Ovary (tissue), 3 donors: Measurements from ENCODE around the gene LIFR.

ENCODE experiments used
- CTCF ChIP-seq, 3 donors: fragments of 450-650 bp in 2 of 3; fragments of 200-600 bp in 1 of 3; IDR thresholded peaks; one replicate each; pipeline versions ENCODE4 v1.5.1 to v1.8.0; 2016 to 2022; ENCODE audit warnings: antibody characterized with exemption in 3 of 3, mild to moderate bottlenecking in 1 of 3
- EP300 ChIP-seq: sonication (generic); formaldehyde crosslinking; IDR thresholded peaks from one replicate; pipeline ENCODE4 v1.6.1; 2017; ENCODE audit warnings: antibody characterized with exemption
- POLR2A ChIP-seq: fragments of 450-650 bp; IDR thresholded peaks from one replicate; pipeline ENCODE4 v1.6.1; 2017; ENCODE audit warnings: antibody characterized with exemption, mild to moderate bottlenecking, moderate library complexity
- donor health status: DM: no; HTN: no; CAD: no.

GRCh38 chr5:38533286-38534155 is 22.9 kb downstream of the LIFR start:
- TF ChIP-seq CTCF (IDR thresholded peaks at IDR 0.05), result no peak
- no peak for TF ChIP-seq EP300
- no peak for TF ChIP-seq POLR2A
